GM13977 (cell line): ENCODE data around the gene MTHFR.

Experiments
- DNase-seq: peaks from one replicate; pipeline ENCODE4 v3.0.0; 2012; ENCODE audit warnings: low spot score
- CTCF ChIP-seq: IDR thresholded peaks from 2 replicates; pipeline ENCODE4 v1.5.1; 2012; ENCODE audit warnings: mild to moderate bottlenecking, control low read depth; ENCODE audit not compliant: insufficient read depth; ENCODE audit errors: extremely low read depth, missing control alignments
- in situ Hi-C: fragments of 300-500 bp; cut with MboI; formaldehyde crosslinking; loops from one replicate; pipeline ENCODE4 v1.12.0; 2022; ENCODE audit warnings: low sequenced_read_pairs, low pct_unique_long_range_greater_than_20kb, mixed read lengths, inconsistent platforms; ENCODE audit not compliant: unreplicated experiment

MTHFR gene

GRCh38 chr1:11805422-11806306 is at the start of gene MTHFR, which contains the start of gene CLCN6:
Gene MTHFR (minus strand): TSS chr1:11805964. CDS start chr1:11803116, 2,848 bp downstream.
Gene CLCN6 (plus strand): TSS chr1:11806191. CDS start chr1:11806263, 72 bp downstream.
- TF ChIP-seq CTCF, result no peak
- DNase-seq, result peak; percentile 98
- in situ Hi-C loops, result no loop called here

- TF ChIP-seq CTCF, result no peak
- DNase-seq, result no peak
- in situ Hi-C loops, result no loop called here
Observed at GRCh38 chr1:11855430-11855829, 49.7 kb upstream of the MTHFR start.

- TF ChIP-seq CTCF, result no peak
- in situ Hi-C loops, result no loop called here
- DNase-seq, result no peak
Observed at GRCh38 chr1:11854519-11854918, 48.8 kb upstream of the MTHFR start.

GRCh38 chr1:11851180-11851579 is 45.4 kb upstream of the MTHFR start:
- TF ChIP-seq CTCF, result no peak
- in situ Hi-C loops, result no loop called here
- DNase-seq, result no peak

GRCh38 chr1:11850156-11850555 is 44.4 kb upstream of the MTHFR start:
- DNase-seq, result no peak
- TF ChIP-seq CTCF, result no peak
- in situ Hi-C loops, result no loop called here

GRCh38 chr1:11848373-11848700 is 42.6 kb upstream of the MTHFR start:
- in situ Hi-C loops, result loop anchor here (10.0 kb wide), 1 partner anchor 46 kb away; no protein-coding TSS in a partner anchor
- no peak for DNase-seq
- no peak for TF ChIP-seq CTCF
